ENCODE data around the gene FAM168B. TPM values are rescaled to one million over a fixed set of nuclear protein-coding genes. Genes with fewer than 3 reads are reported as not detected.
"Not testable (repeated sequence)": the region's sequence is repeated elsewhere in the genome, so short reads cannot be mapped to it uniquely, and the experiment has no call there.

Gene FAM168B
- total and polyA plus RNA-seq, 10 of the 15 experiments (the other 5 are each of a cell fraction or from before 2014, with no cell fraction given), result 3.5 to 77.3 (median 45.9) TPM

DNA sequence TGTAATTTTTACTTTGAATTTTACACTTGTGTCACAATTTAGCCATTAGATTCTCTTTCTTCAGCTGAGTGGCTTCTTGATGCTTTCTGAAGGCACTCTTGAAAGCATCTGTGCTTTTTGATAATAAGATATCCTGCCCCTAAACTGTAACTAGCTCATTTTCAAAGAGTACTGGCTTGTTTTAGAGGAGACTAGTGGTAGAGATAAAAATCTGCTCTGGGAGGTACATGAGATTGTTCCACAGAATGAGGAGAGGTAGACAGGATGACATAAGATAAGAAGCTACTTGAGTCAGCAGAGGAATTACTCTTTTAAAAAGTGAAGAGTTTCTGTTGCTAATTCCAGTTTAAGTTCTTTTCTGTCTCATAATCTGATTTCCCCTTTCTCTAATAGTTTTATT lies 22.5 kb upstream of the FAM168B start (continued):
- TF ChIP-seq NFIC (IDR thresholded peaks at IDR 0.05; ENCODE audit: low read depth, low read length) (no peak), FOS (IDR thresholded peaks at IDR 0.05; ENCODE audit: borderline replicate concordance, extremely low read depth, insufficient read length) (no peak), FOXK2 (IDR thresholded peaks at IDR 0.05) (no peak), MXI1 (IDR thresholded peaks at IDR 0.05; ENCODE audit: low read depth, low read length) (no peak)
- TF ChIP-seq, protein P1, sequence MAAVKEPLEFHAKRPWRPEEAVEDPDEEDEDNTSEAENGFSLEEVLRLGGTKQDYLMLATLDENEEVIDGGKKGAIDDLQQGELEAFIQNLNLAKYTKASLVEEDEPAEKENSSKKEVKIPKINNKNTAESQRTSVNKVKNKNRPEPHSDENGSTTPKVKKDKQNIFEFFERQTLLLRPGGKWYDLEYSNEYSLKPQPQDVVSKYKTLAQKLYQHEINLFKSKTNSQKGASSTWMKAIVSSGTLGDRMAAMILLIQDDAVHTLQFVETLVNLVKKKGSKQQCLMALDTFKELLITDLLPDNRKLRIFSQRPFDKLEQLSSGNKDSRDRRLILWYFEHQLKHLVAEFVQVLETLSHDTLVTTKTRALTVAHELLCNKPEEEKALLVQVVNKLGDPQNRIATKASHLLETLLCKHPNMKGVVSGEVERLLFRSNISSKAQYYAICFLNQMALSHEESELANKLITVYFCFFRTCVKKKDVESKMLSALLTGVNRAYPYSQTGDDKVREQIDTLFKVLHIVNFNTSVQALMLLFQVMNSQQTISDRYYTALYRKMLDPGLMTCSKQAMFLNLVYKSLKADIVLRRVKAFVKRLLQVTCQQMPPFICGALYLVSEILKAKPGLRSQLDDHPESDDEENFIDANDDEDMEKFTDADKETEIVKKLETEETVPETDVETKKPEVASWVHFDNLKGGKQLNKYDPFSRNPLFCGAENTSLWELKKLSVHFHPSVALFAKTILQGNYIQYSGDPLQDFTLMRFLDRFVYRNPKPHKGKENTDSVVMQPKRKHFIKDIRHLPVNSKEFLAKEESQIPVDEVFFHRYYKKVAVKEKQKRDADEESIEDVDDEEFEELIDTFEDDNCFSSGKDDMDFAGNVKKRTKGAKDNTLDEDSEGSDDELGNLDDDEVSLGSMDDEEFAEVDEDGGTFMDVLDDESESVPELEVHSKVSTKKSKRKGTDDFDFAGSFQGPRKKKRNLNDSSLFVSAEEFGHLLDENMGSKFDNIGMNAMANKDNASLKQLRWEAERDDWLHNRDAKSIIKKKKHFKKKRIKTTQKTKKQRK (IDR thresholded peaks at IDR 0.05; ENCODE audit: low read depth, low read length), result no peak

DNA sequence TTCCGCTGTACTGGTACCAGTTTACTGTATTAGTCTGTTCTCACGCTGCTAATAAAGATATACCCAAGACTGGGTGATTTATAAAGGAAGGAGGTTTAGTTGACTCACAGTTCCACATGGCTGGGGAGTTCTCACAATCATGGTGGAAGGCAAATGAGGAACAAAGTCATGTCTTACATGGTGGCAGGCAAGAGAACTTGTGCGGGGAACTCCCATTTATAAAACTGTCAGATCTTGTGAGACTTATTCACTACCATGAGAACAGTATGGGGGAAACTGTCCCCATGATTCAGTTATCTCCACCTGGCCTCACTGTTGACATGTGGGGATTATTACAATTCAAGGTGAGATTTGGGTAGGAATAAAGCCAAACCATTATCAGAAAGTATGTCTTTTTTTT lies 21.7 kb upstream of the FAM168B start:
- intact Hi-C loops (cut with micrococcal nuclease; ENCODE audit: unreplicated experiment), result not testable (repeated sequence)

More for the DNA sequence above, 21.7 kb upstream of the FAM168B start:
- H2AFZ ChIP-seq (ENCODE audit: control insufficient read depth, low read depth, low read length); RAD21 ChIA-PET (ENCODE audit: unreplicated experiment); FAIRE-seq; ATAC-seq; SMC1A ChIA-PET (ENCODE audit: uncharacterized antibody, unreplicated experiment); H3K27me3 ChIP-seq (replicated peaks in 1 of 2; ENCODE audit: control insufficient read depth in 2 of 2, insufficient read depth in 2 of 2, low read length in 1 of 2); in situ Hi-C loops (cut with MboI); CTCF ChIA-PET; H3K4me2 ChIP-seq (ENCODE audit: control insufficient read depth, insufficient read depth); H3K27ac ChIP-seq (ENCODE audit: control insufficient read depth, insufficient read depth); H3K9ac ChIP-seq (ENCODE audit: control insufficient read depth, insufficient read depth, low read length); H3K4me1 ChIP-seq (ENCODE audit: control insufficient read depth, insufficient read depth, low read length); POLR2A ChIA-PET; H4K20me1 ChIP-seq (ENCODE audit: control insufficient read depth, insufficient read depth); BruUV-seq (replicated peaks); H3K36me3 ChIP-seq (ENCODE audit: control insufficient read depth in 2 of 2, insufficient read depth in 2 of 2, low read length in 1 of 2); H3K4me3 ChIP-seq; DNase-seq (ENCODE audit: low read depth, low spot score): not testable (repeated sequence)
- H3K79me2 ChIP-seq (ENCODE audit: control insufficient read depth, insufficient read depth, low read length), result peaks cover 62% of the 10 kb centered on the region
- peaks cover 21% of the 10 kb centered on the region for H3K9me3 ChIP-seq (replicated peaks; ENCODE audit: control insufficient read depth, insufficient read depth, low read length)
- 76% methylated on average over 3 of the region's 3 CpGs for WGBS (ENCODE audit: insufficient coverage, insufficient replicate concordance, low lambda C conversion rate, missing lambda C conversion rate)
